Effector CD4-positive, alpha-beta T cell (primary cell): Measurements from ENCODE around the gene NATD1.

Source experiments
- DNase-seq: peaks from one replicate; pipeline ENCODE4 v3.0.0-alpha.2; 2020
- total RNA-seq: gene quantifications from one replicate; lab custom pipeline; 2026; lab: John Stamatoyannopoulos, UW

The NATD1 gene
- total RNA-seq, result 32.8 reads per million, percentile 58 among the genes with 10 or more reads in this experiment

DNA sequence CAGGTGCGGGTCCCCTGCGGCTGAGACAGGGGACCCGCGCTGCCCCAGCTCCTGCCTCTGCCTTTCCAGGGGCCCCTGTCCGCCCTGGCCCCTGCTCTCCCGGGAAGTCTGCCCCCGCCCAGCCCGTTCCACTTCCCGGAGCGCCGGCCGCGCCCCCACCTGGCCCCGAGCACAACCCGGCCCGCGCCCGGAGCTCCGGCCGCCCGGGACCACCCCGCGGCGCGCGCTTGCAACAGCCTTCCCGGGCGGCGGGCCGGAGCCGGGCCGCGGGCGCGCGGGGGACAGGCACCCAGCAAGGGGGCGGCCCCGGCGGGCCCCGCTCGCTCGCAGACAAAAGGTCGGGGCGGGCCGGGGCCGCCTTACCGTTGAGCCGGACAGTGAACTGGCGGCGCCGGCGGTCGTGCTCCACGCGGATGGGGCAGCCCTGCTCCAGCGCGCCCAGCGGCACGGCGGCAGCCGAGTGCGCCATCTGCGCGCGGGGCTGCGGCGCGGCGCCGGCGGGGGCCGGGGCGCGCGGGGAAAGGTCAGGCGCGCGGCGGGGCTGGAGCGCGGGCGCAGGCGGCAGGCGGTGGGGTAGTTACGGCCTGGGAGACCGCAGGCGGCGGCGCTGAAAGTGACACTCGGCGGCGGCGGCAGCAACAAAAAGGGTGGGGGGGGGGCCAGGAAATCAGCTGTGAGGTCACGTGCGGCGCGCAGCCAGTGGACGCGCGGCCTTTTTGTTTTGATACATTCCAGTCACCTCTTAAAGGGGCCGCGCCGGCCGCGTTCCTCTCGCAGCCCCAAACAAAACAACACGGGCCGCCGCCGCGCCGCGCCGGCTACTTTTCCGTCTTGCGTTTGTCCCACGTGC lies at the start of gene NATD1:
NATD1 (minus strand) TSS at position 615 of the 850 bp plus-strand sequence; CDS start at position 469, 146 bp downstream.
- peak; percentile 77 for DNase-seq

DNA sequence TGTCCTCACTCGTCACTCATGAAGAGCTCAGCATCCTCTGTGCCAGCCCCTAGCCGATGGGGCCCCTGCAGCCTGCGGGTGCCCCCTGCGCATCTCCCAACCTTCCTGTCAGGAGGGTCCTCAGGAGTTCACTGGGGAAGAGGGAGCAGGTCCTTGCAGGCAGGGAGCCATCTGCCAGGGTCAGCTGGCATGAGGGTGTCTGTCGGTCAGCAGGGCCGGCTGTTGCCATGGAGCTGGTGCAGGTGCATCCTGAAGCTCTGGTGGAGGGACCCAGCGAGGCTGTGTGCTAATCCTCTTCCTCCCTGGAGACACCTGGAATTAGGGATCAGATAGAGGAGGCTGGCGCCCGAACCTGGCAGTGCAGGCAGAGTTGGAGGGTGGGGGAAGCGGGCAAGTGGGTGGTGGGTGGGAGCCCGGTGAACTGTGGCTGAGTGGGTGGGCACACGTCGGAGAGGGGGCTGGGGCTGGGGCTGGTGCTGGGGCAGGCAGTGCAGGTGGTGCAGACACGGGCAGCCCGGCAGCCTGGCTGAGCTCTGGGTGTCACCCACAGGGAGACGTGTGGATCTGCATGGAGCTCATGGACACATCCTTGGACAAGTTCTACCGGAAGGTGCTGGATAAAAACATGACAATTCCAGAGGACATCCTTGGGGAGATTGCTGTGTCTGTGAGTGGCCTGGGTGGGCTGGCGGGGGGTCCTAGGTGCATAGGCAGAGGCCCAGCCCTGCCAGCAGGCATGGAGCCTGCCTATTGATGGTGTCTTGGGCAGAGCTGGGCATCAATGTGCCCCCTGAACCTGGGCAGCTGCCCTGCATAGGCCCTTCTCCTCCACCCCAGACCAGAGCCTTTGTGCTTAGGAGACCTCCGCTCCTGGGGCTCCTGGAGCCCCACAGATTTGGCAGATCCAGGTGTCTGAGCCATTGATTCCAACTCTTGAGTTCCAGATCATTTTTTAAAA lies 48.7 kb upstream of the NATD1 start:
- no peak for DNase-seq

- DNase-seq, result no peak
Measured at GRCh38 chr17:21300601-21301571, 47.7 kb upstream of the NATD1 start.

DNA sequence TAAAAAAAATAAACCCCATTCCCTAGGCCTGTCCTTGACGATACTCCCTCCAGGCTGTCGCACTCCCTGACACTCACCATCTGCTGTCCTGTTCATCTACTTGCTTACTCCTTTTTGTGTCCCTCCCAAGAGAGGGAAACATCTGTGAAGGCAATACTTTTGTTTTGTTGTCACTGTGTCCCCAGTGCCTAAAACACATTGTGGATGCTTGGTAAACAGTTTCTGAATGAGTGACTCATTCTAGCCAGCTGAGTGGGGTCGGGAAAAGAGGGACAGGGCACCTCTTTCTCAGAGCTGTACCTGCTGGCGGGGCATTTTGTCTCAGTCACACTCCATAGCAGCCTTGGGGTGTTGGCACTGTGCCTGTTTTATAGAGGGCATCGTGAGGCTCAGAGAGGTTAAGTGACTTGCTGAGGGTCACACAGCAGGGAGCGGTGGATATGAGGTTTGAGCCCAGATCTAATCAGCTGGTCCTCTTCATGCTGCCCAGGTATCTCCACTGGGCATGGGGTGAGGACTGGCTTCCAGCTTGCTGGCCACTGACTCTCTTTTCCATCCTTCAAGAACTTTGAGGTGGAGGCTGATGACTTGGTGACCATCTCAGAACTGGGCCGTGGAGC lies 46.9 kb upstream of the NATD1 start:
- no peak for DNase-seq

- DNase-seq, result no peak
Measured at GRCh38 chr17:21298983-21299519, 45.8 kb upstream of the NATD1 start.

DNA sequence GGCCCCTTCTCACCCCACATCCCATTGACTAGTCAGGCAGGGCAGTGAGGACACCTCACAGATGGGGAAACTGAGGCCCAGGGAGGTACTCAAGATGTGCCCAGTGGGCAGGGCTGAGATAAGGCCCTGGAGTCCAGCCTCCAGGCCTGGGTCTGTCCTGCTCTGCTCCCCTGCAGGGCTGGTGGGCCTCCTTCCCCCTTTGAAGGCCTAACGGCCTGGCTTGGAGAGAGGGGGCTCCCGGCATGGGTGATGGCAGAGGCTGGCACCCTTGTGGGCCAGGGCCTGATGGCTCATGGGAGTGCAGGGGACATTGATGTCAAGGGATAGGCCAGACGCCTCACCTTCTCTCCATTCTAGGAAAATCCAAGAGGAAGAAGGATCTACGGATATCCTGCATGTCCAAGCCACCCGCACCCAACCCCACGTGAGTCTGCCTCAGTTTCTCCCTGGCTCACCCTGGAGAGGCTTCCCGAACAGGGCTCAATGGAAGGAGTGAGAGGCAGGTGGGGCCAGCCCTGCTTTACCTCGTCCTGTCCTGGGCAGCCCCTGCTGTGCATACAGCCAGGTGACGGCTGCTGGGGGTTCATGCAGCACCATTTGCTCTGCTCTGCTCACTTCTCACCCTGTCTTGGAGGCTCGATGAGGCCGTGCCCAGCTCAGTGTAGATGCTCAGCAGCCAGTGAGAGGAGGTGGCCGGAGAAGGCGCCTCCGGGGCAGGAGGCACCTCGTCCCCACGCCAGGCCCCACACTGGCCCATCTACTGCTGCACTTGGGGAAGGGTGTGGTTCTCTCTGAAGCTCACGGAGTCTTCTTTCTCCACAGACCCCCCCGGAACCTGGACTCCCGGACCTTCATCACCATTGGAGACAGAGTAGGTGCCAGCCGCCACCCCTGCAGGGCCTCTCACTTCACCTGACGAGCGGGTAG lies 45.1 kb upstream of the NATD1 start:
- no peak for DNase-seq

DNA sequence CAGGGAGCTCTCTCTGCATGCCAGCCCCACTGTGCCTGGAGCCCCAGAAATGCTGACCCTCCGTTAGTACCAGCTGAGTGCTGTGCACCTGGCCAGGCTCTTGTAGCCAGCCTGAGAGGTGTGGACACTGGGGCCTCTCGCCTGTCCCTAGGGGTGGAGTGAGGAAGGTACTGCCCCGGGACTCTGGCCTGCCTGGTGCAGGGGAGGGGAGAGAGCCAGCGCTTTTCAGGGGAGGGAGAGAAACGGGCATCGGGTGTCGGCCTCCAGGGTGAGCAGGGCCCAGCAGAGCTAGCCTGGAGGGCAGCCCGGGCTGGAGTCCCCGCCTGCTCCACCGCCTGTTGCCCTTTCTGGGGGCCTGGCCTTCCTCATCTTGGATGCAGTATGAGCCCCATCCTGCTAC lies 44.4 kb upstream of the NATD1 start:
- no peak for DNase-seq

- no peak for DNase-seq
Measured at GRCh38 chr17:21297026-21297520, 43.9 kb upstream of the NATD1 start.

- DNase-seq, result no peak
Measured at GRCh38 chr17:21296097-21297025, 43.2 kb upstream of the NATD1 start.

DNA sequence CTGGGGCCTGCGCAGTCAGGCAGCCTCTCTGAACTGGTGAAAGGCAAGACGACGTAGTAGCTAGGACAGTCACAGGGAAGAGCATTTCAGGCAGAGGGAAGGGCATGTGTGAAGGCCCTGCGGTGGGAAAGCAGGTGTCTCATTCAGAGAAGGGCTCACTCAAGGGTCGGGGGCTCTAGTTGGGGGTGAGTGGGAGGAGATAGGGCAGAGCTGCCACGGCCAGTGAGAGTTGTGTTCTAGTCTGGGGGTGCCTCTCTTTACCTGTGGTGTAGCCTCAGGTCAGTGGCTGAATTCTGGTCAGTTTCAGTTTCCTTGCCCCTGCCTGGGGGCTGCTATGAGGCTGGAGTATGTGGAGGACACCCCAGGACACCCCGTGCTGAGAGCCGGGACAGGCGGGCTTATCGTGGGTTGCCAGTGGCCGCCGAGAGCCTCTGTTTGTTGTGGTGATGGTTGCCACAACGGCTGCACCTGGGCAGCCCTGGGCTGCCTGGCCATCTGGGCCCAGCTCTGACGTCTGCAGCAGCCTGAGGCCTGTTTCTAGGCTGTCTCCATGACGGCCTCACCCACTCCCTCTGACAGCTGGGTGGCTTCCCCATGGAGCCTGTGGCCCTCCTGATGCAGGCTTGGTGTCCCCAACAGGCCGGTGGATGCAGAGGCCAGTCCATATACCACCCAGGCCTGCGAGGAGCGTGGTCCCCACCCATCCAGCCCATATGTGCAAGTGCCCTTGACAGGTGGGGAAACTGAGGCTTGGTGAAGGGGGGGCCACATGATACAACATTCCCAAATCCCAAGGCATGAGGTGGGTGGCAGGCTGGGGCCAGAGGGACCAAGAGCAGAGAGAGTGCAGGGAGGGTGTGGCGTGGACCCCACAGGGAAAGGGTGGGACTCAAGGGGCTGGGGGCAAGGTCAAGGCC lies 42.1 kb upstream of the NATD1 start:
- DNase-seq, result no peak

GRCh38 chr17:21294321-21295035 lies 41.3 kb upstream of the NATD1 start:
- DNase-seq, result no peak

DNA sequence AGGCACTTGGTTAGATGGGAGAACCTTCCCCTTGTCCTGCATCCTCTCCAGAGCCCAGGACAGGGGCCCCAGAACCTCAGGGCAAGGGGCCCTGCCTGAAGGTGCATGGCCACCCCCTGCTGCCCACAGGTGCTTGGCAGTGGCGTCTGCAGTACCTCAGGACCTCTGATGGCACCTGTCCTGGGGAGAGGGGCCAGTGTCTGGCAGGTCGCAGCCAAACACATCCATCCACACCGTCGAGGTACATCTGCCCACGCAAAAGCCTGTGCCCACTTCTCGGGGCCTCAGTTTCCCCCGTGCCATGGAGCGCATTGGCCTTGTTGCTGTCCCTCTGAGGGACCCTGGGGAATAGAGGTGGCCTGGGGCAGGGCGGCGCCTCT lies 40.6 kb upstream of the NATD1 start:
- DNase-seq, result no peak

GRCh38 chr17:21292867-21293830 lies 39.9 kb upstream of the NATD1 start:
- no peak for DNase-seq

DNA sequence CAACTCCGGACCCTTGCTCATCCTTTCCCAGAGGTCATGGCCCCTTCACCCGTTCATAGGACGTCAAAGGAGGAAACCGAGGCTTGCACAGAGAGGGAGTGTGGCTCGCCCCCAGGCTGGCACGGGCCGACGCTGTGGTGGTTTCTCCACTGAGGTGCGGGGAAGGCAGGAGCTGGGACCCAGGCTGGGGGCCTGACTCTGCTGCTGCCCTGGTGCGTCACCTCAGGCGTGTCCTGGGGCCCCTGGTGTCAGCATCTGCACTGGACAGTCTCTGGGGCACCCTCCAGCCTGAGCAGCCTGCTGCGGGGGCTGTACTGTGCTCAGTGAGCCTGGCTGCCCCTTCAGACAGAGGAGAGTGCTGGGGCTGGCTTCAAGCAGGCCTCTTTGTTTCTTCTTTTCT lies 38.7 kb upstream of the NATD1 start:
- no peak for DNase-seq

DNA sequence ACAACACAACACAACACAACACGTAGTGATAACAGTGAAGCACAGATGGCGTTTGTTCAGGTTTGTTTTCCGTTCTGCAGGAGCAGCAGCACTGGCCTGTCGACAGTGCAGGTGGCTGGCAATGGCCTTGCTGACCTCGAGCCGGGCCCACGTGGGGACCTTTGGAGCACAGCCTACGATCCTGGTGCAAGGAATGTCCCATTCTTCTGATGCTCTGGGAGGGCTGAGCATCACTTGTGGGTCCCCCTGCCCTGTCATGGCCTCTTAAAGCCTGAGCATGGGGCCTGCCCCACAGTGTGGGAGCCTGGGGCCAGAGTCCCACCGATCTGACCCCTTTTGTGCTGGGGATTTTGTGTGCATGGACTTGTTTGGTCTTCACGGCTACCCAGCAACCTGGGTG lies 38.1 kb upstream of the NATD1 start:
- DNase-seq, result no peak
